LNCAP (cell line): ENCODE data around the gene PRDX5.

Experiments
- TF ChIP-seq, protein P1 (sequence below): fragments of 450-650 bp; IDR thresholded peaks from 2 replicates; pipeline ENCODE4 v1.5.1; 2017; ENCODE audit warnings: mild to moderate bottlenecking

PRDX5 gene

DNA sequence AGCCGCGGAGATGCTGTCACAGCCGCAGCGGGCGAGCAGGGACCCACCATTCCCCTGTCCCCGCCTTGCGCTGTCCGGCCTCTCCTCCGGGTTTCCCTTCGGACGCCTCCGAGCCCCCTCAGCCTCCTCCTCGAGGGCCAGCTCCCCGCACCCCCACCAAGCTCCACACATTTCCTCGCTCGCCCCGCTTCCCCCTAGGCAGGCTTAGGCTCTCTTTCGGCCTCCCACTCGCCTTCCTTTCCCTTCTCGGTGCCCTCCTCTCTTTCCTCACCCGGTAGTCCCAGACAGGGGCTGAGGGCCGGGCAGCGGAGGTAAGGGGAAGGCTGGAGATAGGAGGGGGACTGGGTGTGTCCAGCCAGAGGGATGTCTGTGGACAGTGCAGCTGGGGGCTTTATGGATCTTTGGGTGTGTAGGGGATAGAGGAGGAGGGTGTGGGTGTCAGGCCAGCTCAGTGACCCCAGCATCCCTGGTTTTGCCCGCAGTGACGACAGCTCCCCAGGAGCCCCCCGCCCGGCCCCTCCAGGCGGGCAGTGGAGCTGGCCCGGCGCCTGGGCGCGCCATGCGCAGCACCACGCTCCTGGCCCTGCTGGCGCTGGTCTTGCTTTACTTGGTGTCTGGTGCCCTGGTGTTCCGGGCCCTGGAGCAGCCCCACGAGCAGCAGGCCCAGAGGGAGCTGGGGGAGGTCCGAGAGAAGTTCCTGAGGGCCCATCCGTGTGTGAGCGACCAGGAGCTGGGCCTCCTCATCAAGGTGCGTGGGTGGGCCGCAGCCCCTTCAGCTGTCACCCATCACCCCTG, 25.3 kb upstream of the PRDX5 start:
- TF ChIP-seq, protein P1, sequence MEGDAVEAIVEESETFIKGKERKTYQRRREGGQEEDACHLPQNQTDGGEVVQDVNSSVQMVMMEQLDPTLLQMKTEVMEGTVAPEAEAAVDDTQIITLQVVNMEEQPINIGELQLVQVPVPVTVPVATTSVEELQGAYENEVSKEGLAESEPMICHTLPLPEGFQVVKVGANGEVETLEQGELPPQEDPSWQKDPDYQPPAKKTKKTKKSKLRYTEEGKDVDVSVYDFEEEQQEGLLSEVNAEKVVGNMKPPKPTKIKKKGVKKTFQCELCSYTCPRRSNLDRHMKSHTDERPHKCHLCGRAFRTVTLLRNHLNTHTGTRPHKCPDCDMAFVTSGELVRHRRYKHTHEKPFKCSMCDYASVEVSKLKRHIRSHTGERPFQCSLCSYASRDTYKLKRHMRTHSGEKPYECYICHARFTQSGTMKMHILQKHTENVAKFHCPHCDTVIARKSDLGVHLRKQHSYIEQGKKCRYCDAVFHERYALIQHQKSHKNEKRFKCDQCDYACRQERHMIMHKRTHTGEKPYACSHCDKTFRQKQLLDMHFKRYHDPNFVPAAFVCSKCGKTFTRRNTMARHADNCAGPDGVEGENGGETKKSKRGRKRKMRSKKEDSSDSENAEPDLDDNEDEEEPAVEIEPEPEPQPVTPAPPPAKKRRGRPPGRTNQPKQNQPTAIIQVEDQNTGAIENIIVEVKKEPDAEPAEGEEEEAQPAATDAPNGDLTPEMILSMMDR: no peak

DNA sequence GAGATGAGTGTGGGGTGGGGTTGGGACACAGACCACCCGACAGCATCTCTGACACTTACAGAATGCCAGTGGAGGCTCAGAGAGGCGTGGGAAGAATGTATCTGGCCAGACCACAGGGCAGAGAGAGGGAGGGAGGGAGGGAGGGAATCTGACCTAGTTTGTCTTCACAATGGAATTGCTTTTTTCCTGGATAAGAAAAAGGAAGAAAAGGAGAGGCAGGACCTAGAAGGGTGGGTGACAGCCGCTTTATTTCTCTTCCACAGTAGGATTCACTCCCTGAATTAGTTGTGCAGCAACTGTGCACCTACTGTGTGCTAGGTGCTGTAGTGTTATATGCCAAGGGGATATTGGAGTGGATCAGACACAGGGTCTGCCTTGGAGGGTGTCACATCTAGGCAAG, 23.1 kb upstream of the PRDX5 start:
- TF ChIP-seq, protein P1: no peak

DNA sequence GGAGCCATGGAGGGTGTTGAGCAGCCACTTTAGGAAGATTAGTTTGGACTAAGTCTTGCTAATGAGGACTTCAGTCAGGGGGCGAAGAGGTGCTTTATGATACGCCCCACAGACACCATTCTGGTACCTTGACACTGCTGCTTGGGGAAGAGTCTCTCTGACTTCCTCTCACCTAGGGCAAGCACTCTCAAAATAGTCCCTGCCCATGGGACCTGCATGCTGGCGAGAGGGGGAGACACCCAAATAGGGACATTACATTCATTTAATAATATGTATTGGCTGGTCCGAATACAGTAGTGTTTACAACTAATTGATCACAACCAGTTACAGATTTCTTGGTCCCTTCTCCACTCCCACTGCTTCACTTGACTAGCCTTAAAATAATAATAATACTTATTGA, 22.2 kb upstream of the PRDX5 start:
- TF ChIP-seq, protein P1: no peak

DNA sequence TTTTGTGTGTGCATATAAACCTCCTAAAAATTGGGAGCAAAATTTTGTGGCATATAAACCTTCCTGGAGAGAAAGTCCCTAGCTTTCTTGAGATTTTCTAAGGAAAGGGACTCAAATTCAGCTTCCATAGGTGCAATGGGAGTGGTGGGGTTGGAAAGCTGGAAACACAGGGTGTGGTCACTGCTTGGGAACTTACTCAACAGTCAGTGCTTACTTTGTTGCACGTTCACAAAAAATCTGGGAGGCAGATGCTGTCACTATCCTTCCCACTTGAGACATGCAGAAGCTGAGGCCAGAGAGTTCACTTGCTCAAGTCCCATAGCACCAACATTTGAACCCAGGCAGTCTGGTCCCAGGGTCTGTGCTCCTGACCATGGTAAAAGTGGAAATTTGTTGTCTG, 21.7 kb upstream of the PRDX5 start:
- TF ChIP-seq, protein P1: no peak

DNA sequence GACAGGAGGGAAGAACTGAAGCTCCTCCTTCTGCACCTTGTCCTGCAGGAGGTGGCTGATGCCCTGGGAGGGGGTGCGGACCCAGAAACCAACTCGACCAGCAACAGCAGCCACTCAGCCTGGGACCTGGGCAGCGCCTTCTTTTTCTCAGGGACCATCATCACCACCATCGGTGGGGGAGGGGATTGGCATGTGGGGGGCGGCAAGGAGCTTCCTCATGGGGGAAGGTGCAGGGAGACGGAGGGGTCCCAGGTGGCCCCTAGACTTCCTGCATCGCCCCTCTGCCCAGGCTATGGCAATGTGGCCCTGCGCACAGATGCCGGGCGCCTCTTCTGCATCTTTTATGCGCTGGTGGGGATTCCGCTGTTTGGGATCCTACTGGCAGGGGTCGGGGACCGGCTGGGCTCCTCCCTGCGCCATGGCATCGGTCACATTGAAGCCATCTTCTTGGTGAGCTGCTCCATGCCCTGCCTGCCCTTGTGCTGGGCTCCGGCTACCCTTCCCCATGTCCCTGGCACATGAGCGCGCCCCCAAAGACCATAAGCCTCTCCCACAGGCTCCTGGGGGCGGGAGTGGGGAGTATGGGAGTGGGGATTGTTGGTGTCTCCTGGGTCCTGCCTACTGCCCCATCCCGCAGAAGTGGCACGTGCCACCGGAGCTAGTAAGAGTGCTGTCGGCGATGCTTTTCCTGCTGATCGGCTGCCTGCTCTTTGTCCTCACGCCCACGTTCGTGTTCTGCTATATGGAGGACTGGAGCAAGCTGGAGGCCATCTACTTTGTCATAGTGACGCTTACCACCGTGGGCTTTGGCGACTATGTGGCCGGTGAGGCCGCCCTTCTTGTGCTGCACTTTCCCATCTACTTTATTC, 20.9 kb upstream of the PRDX5 start:
- TF ChIP-seq, protein P1: no peak

DNA sequence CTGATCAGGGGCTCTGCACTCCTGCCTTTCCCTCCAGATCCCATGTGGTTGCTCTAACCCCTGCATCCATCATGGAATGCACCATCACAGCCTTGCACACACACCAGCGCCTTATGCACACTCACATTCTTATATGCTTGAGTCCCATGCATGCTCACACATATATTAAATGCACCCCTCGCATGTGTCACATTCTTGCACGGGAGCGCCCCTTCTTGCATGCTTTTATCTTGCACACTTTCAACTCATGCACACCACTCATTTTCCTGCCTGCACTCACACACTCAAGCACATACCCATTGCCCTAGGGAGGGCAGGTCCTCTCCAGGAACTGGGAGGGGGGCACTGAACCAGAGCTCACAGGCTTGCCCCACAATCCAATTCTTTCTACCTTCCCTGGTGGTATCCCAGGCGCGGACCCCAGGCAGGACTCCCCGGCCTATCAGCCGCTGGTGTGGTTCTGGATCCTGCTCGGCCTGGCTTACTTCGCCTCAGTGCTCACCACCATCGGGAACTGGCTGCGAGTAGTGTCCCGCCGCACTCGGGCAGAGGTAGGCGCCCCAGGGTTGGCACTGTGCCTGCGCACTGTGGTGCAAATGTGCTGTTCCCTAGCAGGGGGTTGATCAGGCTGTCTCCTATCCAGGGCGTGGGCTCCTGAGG, 20.1 kb upstream of the PRDX5 start:
- TF ChIP-seq, protein P1: no peak
